Breast epithelium (tissue), 4 donors: ENCODE data around the gene GABRR2. TPM values are rescaled to one million over a fixed set of nuclear protein-coding genes. Genes with fewer than 3 reads are reported as not detected.

Experiments used
- DNase-seq, 2 donors: peaks; one replicate each; pipeline ENCODE4 v3.0.0-alpha.2; 2019; ENCODE audit warnings: low spot score in 2 of 2
- H3K27ac ChIP-seq, 2 donors: fragments of 200-600 bp; sonication (generic) in 1 of 2; one replicate each; pipeline ENCODE4 v1.5.1; 2016 to 2019; ENCODE audit warnings: mild to moderate bottlenecking in 1 of 2
- H3K27me3 ChIP-seq, 2 donors: fragments of 200-600 bp; sonication (generic) in 1 of 2; one replicate each; pipeline versions ENCODE4 v1.5.1 to v1.6.0; 2017 to 2019; ENCODE audit warnings: control low read depth in 1 of 2, mild to moderate bottlenecking in 1 of 2
- H3K36me3 ChIP-seq: fragments of 200-600 bp; one replicate; pipeline ENCODE4 v1.5.1; 2019
- H3K4me1 ChIP-seq, 2 donors: fragments of 200-600 bp; sonication (generic); one replicate each; pipeline ENCODE4 v1.5.1; 2016 to 2019; ENCODE audit warnings: control low read depth in 1 of 2
- H3K4me3 ChIP-seq, 3 donors: fragments of 200-600 bp; sonication (generic); 1 replicate in 2 of 3; 2 replicates in 1 of 3; pipeline ENCODE4 v1.5.1; 2016 to 2019; ENCODE audit warnings: mild to moderate bottlenecking in 3 of 3, moderate library complexity in 2 of 3
- H3K9me3 ChIP-seq, 2 donors: fragments of 200-600 bp; sonication (generic) in 1 of 2; one replicate each; pipeline ENCODE4 v1.5.1; 2016 to 2019; ENCODE audit warnings: control low read depth in 1 of 2
- POLR2A ChIP-seq: fragments of 450-650 bp; IDR thresholded peaks from one replicate; pipeline ENCODE4 v1.6.1; 2016; ENCODE audit warnings: antibody characterized with exemption, mild to moderate bottlenecking, moderate library complexity
- POLR2AphosphoS5 ChIP-seq, 3 donors: sonication (generic); formaldehyde crosslinking; IDR thresholded peaks; one replicate each; pipeline ENCODE4 v1.6.1; 2017; ENCODE audit warnings: antibody characterized with exemption in 3 of 3
- intact Hi-C: fragments of 100-400 bp; cut with DNase I; formaldehyde crosslinking; loops from one replicate; pipeline ENCODE4 v1.15.1; 2023; ENCODE audit warnings: low total_unique reads
- total RNA-seq, 3 donors: library from RNA; depleted of rRNA; stranded (reverse); fragments of >200 nt; gene quantifications; one replicate each; pipeline ENCODE4 v1.1.0, GENCODE V29; 2016
- TF ChIP-seq, protein P1 (sequence below), 3 donors: fragments of 450-650 bp; IDR thresholded peaks; one replicate each; pipeline ENCODE4 v1.5.1; 2016 to 2017; ENCODE audit warnings: antibody characterized with exemption in 3 of 3, mild to moderate bottlenecking in 3 of 3, moderate library complexity in 3 of 3

The GABRR2 gene
- total RNA-seq, 3 donors from 2014 or later: 0.32 to 3.3 (median 2.3) TPM

DNA sequence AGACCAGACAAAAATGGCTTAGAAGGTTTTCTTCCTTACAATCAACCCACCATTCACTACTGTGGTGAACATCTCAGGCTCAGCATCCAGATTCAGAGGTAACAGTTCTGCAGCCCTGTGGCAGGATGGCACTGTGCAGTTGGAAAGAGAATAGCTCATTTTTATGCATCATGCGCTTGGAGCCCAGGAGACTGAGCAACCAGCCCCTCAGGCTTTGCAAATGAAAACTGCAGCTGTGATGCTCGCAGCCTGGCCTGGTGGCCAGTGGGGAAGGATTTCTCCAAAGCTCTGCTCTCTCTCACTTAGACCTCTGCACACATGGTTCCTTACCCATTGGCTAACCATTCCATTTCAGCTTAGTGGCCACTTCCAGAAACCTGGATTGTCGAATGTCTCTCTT lies 45.8 kb downstream of the GABRR2 start:
- H3K4me1 ChIP-seq: no peaks in the 10 kb centered on the region
- H3K36me3 ChIP-seq: no peaks in the 10 kb centered on the region
- H3K27ac ChIP-seq: no peak overlapping the region
- no peak for DNase-seq
- TF ChIP-seq POLR2A (no peak), POLR2AphosphoS5 (IDR thresholded peaks at IDR 0.05) (no peak)
- TF ChIP-seq, protein P1, sequence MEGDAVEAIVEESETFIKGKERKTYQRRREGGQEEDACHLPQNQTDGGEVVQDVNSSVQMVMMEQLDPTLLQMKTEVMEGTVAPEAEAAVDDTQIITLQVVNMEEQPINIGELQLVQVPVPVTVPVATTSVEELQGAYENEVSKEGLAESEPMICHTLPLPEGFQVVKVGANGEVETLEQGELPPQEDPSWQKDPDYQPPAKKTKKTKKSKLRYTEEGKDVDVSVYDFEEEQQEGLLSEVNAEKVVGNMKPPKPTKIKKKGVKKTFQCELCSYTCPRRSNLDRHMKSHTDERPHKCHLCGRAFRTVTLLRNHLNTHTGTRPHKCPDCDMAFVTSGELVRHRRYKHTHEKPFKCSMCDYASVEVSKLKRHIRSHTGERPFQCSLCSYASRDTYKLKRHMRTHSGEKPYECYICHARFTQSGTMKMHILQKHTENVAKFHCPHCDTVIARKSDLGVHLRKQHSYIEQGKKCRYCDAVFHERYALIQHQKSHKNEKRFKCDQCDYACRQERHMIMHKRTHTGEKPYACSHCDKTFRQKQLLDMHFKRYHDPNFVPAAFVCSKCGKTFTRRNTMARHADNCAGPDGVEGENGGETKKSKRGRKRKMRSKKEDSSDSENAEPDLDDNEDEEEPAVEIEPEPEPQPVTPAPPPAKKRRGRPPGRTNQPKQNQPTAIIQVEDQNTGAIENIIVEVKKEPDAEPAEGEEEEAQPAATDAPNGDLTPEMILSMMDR (IDR thresholded peaks at IDR 0.05): no peak
- intact Hi-C loops: no loop called here
- no peaks in the 10 kb centered on the region for H3K27me3 ChIP-seq
- H3K9me3 ChIP-seq: no peaks in the 10 kb centered on the region
- H3K4me3 ChIP-seq: no peak overlapping the region

DNA sequence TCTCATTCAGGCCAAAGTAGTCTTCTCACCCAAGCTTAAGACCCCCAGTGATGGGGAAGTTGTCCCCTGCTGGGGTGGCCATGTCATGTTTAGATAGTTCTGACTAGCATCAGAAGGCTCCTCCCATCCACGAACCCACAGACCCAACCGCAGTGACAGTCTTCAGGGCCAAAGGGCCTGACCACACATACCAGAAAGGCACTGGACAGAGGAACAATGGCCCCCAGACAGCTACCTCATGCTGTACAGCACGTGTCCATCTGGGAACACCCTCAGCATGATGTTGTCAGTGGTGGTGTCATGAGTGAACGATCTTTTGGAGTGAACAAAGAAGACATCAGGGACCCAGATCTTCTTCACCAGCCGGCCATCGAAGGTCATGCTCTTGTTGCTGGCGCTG lies 46.3 kb downstream of the GABRR2 start:
- H3K27ac ChIP-seq: no peak overlapping the region
- intact Hi-C loops: no loop called here
- TF ChIP-seq POLR2A (no peak), POLR2AphosphoS5 (IDR thresholded peaks at IDR 0.05) (no peak)
- TF ChIP-seq, protein P1 (IDR thresholded peaks at IDR 0.05): no peak
- H3K27me3 ChIP-seq: no peaks in the 10 kb centered on the region
- no peak overlapping the region for H3K4me3 ChIP-seq
- no peak for DNase-seq
- no peaks in the 10 kb centered on the region for H3K36me3 ChIP-seq
- no peaks in the 10 kb centered on the region for H3K9me3 ChIP-seq
- no peaks in the 10 kb centered on the region for H3K4me1 ChIP-seq

DNA sequence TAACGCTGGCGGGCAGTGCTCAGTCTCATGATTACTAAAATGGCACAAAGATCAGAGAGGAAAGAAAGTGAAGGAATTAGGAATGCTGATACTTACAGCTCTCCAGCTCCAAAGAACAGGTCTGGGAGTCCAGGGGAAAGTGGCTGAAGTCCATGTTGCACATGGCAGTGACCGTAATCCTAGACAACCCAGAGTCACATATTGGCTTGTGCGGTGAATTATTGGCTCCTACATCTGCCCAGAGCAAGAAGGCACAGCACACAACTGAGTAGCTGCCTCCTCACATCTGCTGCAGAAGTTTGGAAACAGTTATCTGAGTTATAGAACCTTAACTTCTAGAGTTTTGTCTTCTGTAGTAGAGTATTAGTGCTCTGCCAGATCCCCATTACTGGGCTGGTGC lies 47.2 kb downstream of the GABRR2 start:
- intact Hi-C loops: no loop called here
- Histone ChIP-seq H3K27me3 (no peaks in the 10 kb centered on the region), H3K9me3 (no peaks in the 10 kb centered on the region), H3K36me3 (no peaks in the 10 kb centered on the region), H3K27ac (no peak overlapping the region), H3K4me3 (no peak overlapping the region), H3K4me1 (no peaks in the 10 kb centered on the region)
- no peak for TF ChIP-seq POLR2A
- DNase-seq: no peak

- Histone ChIP-seq H3K27me3 (no peaks in the 10 kb centered on the region), H3K36me3 (no peaks in the 10 kb centered on the region), H3K4me3 (no peak overlapping the region), H3K27ac (no peak overlapping the region), H3K4me1 (no peaks in the 10 kb centered on the region), H3K9me3 (no peaks in the 10 kb centered on the region)
- TF ChIP-seq POLR2A (no peak), POLR2AphosphoS5 (IDR thresholded peaks at IDR 0.05) (no peak)
- TF ChIP-seq, protein P1 (IDR thresholded peaks at IDR 0.05): no peak
- DNase-seq: no peak
- intact Hi-C loops: no loop called here
These were observed 50.8 kb downstream of the GABRR2 start for GRCh38 chr6:89264296-89264695.

DNA sequence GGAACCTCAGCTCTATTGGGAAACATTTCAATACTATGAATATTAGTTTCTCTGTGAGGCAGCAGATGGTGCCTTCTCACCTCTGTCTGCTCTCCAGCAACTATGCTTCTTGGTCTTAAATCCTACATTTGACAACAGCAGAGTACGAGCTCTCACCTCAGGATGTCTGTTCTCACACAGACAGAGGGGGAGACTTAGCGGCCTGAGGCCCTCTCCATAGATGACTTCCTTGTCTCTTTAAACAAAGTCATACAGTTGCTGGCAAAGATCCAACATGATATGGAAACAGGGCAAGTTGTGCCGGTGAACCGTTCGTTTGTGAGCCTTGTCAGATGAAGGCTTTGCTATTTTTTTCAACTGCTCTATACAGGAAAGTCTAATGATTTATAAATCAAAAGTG lies 54.3 kb downstream of the GABRR2 start:
- DNase-seq: no peak
- Histone ChIP-seq H3K27ac (no peak overlapping the region), H3K4me3 (no peak overlapping the region), H3K36me3 (no peaks in the 10 kb centered on the region), H3K9me3 (no peaks in the 10 kb centered on the region), H3K4me1 (no peaks in the 10 kb centered on the region), H3K27me3 (no peaks in the 10 kb centered on the region)
- intact Hi-C loops: no loop called here
- TF ChIP-seq, protein P1 (IDR thresholded peaks at IDR 0.05): no peak
- TF ChIP-seq POLR2A (no peak), POLR2AphosphoS5 (IDR thresholded peaks at IDR 0.05) (no peak)

GRCh38 chr6:89260310-89260709 lies 54.8 kb downstream of the GABRR2 start:
- H3K4me3 ChIP-seq: no peak overlapping the region
- no peak for TF ChIP-seq POLR2A
- TF ChIP-seq, protein P1 (IDR thresholded peaks at IDR 0.05): no peak
- no peak for TF ChIP-seq POLR2AphosphoS5 (IDR thresholded peaks at IDR 0.05)
- no peaks in the 10 kb centered on the region for H3K9me3 ChIP-seq
- intact Hi-C loops: no loop called here
- no peaks in the 10 kb centered on the region for H3K27me3 ChIP-seq
- no peak for DNase-seq
- H3K27ac ChIP-seq: no peak overlapping the region
- no peaks in the 10 kb centered on the region for H3K36me3 ChIP-seq
- H3K4me1 ChIP-seq: no peaks in the 10 kb centered on the region
